Measurements from ENCODE around the gene LCK. TPM values are rescaled to one million over a fixed set of nuclear protein-coding genes. Genes with fewer than 3 reads are reported as not detected.
A peak's percentile ranks its signal among the peaks of the same experiment; 100 is the strongest.

Gene LCK
- total and polyA plus RNA-seq, 9 of the 15 experiments (the other 6 are each of a cell fraction or from before 2014, with no cell fraction given) = 0.04 to 0.47 (median 0.13) TPM; not detected in 6

DNA sequence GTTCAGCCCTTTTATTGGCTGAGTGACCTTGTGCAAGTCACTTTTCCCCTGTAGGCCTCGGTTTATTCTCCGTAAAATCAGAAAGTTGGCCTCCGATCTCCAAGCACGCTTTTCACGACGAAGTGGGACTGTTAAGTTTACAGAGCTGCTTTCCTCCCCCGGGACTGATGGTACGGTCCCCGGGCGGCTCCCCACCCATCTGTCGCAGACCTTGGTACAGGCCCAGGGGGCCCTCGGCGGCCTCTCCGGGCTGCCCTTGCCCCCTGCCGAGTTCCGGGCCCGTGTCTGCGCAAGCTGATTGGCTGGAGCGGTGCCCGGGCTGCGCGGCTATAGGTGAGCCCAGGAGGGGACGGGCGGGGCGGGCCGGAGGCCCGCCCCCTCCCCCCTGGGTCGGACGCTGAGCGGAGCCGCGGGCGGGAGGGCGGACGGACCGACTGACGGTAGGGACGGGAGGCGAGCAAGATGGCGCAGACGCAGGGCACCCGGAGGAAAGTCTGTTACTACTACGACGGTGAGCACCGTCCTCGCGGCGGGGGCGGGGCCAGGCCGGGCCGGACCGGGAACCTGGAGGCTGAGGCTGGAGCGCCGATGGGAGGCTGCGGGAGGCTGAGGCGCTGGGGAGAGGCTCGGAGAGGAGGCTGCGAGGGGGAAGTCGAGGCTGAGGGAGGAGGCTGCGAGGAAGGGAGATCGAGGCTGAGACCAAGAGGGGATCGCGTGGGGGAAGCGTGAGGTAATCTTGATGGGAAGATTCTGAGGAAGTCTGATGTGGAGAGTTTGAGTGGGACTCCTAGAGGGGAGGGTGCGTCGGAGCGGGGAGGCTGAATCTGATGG is 40.9 kb downstream of the LCK start, which contains the start of gene HDAC1 (continued):
- TF ChIP-seq, protein P1, sequence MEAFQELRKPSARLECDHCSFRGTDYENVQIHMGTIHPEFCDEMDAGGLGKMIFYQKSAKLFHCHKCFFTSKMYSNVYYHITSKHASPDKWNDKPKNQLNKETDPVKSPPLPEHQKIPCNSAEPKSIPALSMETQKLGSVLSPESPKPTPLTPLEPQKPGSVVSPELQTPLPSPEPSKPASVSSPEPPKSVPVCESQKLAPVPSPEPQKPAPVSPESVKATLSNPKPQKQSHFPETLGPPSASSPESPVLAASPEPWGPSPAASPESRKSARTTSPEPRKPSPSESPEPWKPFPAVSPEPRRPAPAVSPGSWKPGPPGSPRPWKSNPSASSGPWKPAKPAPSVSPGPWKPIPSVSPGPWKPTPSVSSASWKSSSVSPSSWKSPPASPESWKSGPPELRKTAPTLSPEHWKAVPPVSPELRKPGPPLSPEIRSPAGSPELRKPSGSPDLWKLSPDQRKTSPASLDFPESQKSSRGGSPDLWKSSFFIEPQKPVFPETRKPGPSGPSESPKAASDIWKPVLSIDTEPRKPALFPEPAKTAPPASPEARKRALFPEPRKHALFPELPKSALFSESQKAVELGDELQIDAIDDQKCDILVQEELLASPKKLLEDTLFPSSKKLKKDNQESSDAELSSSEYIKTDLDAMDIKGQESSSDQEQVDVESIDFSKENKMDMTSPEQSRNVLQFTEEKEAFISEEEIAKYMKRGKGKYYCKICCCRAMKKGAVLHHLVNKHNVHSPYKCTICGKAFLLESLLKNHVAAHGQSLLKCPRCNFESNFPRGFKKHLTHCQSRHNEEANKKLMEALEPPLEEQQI (IDR thresholded peaks at IDR 0.05) = peak; percentile 97
- TF ChIP-seq BHLHE40 (IDR thresholded peaks at IDR 0.05; ENCODE audit: low read length) (peak; percentile 95), ZNF77 (CRISPR knock-in tag; IDR thresholded peaks at IDR 0.05) (0 out of 2 replicates have a peak, but pooled peaks have one; percentile 18), ATF1 (CRISPR knock-in tag; IDR thresholded peaks at IDR 0.05) (no peak), ATF1 (tag; IDR thresholded peaks at IDR 0.05) (peak; percentile 67), CEBPG (CRISPR knock-in tag; IDR thresholded peaks at IDR 0.05) (0 out of 2 replicates have a peak, but pooled peaks have one; percentile 40), CEBPG (tag; conservative IDR thresholded peaks at IDR 0.05 in 1 of 2, IDR thresholded peaks at IDR 0.05 in 1 of 2) (no peak), RUNX1 (IDR thresholded peaks at IDR 0.05; ENCODE audit: low read depth) (no peak), ZNF318 (IDR thresholded peaks at IDR 0.05; ENCODE audit: borderline replicate concordance in 1 of 2, low read depth in 1 of 2) (no peak), HNRNPL (IDR thresholded peaks at IDR 0.05; ENCODE audit: low read depth, low read length) (0 out of 2 replicates have a peak, but pooled peaks have one; percentile 37)
- TF ChIP-seq, protein P2, sequence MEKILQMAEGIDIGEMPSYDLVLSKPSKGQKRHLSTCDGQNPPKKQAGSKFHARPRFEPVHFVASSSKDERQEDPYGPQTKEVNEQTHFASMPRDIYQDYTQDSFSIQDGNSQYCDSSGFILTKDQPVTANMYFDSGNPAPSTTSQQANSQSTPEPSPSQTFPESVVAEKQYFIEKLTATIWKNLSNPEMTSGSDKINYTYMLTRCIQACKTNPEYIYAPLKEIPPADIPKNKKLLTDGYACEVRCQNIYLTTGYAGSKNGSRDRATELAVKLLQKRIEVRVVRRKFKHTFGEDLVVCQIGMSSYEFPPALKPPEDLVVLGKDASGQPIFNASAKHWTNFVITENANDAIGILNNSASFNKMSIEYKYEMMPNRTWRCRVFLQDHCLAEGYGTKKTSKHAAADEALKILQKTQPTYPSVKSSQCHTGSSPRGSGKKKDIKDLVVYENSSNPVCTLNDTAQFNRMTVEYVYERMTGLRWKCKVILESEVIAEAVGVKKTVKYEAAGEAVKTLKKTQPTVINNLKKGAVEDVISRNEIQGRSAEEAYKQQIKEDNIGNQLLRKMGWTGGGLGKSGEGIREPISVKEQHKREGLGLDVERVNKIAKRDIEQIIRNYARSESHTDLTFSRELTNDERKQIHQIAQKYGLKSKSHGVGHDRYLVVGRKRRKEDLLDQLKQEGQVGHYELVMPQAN (IDR thresholded peaks at IDR 0.05; ENCODE audit: borderline replicate concordance) = peak; percentile 78

Measured in K562 (cell line).